GM12874 (cell line): ENCODE results near the gene RARRES1.

Source experiments
- CTCF ChIP-seq: IDR thresholded peaks from 2 replicates; pipeline ENCODE4 v1.5.1; 2011; ENCODE audit warnings: low read depth, mild to moderate bottlenecking, control low read depth, low read length, moderate library complexity; ENCODE audit not compliant: insufficient read depth

RARRES1 gene

GRCh38 chr3:158651192-158651591 is 81.1 kb downstream of the RARRES1 start:
- TF ChIP-seq CTCF, result no peak

- no peak for TF ChIP-seq CTCF
These were observed 82.5 kb downstream of the RARRES1 start for GRCh38 chr3:158649791-158650190.
